ENCODE measurements around the gene DPH1.

DNA sequence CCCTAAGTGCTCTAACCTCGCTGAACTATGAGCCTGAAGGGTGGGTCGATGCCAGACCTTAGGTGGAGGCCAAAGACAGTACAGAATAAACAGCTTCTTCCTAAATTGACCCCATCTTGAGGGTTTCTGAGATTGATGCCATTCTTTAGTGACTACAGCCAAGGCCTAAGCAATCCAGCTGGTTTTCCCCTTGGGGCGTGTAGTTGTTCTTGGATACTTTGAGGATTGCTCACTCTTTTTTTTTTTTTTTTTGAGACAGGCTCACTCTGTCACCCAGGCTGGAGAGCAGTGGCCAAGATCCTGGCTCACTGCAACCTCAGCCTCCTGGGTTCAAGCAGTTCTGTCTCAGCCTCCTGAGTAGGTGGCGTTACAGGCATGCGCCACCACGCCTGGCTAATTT is 13.8 kb downstream of the DPH1 start:
- TF ChIP-seq ZNF274 (IDR thresholded peaks at IDR 0.05; ENCODE audit: low read depth, low read length) (no peak), YY1 (IDR thresholded peaks at IDR 0.05; ENCODE audit: insufficient read depth, insufficient read length) (no peak), SUZ12 (IDR thresholded peaks at IDR 0.05; ENCODE audit: extremely low read depth, insufficient read depth, insufficient read length) (no peak)
